ENCODE measurements around the gene ZMYND19.
"Not testable (repeated sequence)": the region's sequence is repeated elsewhere in the genome, so short reads cannot be mapped to it uniquely, and the experiment has no call there.

ZMYND19 gene

GRCh38 chr9:137602661-137603060 lies 12.3 kb upstream of the ZMYND19 start:
- H3K4me2 ChIP-seq (ENCODE audit: insufficient read depth, low read length, poor library complexity, severe bottlenecking) = no peak overlapping the region
- H2BK5ac ChIP-seq (ENCODE audit: low read length) = no peak overlapping the region
- no peak overlapping the region for H3K23ac ChIP-seq (ENCODE audit: low read depth, low read length, poor library complexity)
- H3K27me3 ChIP-seq (ENCODE audit: control insufficient read depth in 3 of 3, insufficient read depth in 3 of 3, low read depth in 1 of 3, low read length in 3 of 3) = peaks cover 0 to 10% (median 5%) of the 10 kb centered on the region in 3 experiments
- H3K27ac ChIP-seq (replicated peaks; ENCODE audit: low read length) = no peak overlapping the region
- H3K9ac ChIP-seq (ENCODE audit: low read depth, low read length, poor library complexity) = no peak overlapping the region
- H3K18ac ChIP-seq (ENCODE audit: low read length) = no peak overlapping the region
- no peak overlapping the region for H3K14ac ChIP-seq (ENCODE audit: low read length)
- H4K8ac ChIP-seq (ENCODE audit: low read depth, low read length) = no peak overlapping the region
- no peaks in the 10 kb centered on the region for H3K36me3 ChIP-seq (replicated peaks in 1 of 2; ENCODE audit: control insufficient read depth in 2 of 2, insufficient read depth in 2 of 2, low read length in 2 of 2)
- H2AK5ac ChIP-seq (ENCODE audit: low read depth, low read length) = no peak overlapping the region
- peaks cover 6% of the 10 kb centered on the region for H3K79me1 ChIP-seq (ENCODE audit: low read depth, low read length)
- no peak overlapping the region for H3K4ac ChIP-seq (ENCODE audit: low read length)
- H3K9me3 ChIP-seq (replicated peaks in 1 of 2; ENCODE audit: control insufficient read depth in 2 of 2, insufficient read depth in 1 of 2, low read depth in 1 of 2, low read length in 2 of 2) = no peaks in the 10 kb centered on the region
- H2BK15ac ChIP-seq (ENCODE audit: low read length) = no peak overlapping the region
- WGBS, 2 donors (ENCODE audit: extremely low coverage in 2 of 2, insufficient read length in 2 of 2, insufficient replicate concordance in 1 of 2) = no CpG with 5 or more reads among the region's 3 CpGs
- H3K4me3 ChIP-seq (ENCODE audit: low read length in 2 of 2) = no peak overlapping the region
- no peak for DNase-seq (ENCODE audit: low spot score)
- H4K91ac ChIP-seq (ENCODE audit: low read depth, low read length, poor library complexity) = no peak overlapping the region
- H2AFZ ChIP-seq (ENCODE audit: low read length) = no peak overlapping the region
- H2BK12ac ChIP-seq (ENCODE audit: low read length) = no peak overlapping the region
- H3K4me1 ChIP-seq (ENCODE audit: control insufficient read depth in 2 of 2, insufficient read depth in 1 of 2, low read depth in 1 of 2, low read length in 2 of 2) = peaks cover 13 to 16% of the 10 kb centered on the region in 2 donors
- no peak overlapping the region for H2BK120ac ChIP-seq (ENCODE audit: low read depth, low read length)

- Histone ChIP-seq H3K79me1 (ENCODE audit: low read depth, low read length) (no peaks in the 10 kb centered on the region), H3K27me3 (ENCODE audit: control insufficient read depth in 3 of 3, insufficient read depth in 3 of 3, low read depth in 1 of 3, low read length in 3 of 3) (peaks cover 0 to 5% (median 4%) of the 10 kb centered on the region in 3 experiments), H3K4me2 (ENCODE audit: insufficient read depth, low read length, poor library complexity, severe bottlenecking) (no peak overlapping the region), H3K9me3 (replicated peaks in 1 of 2; ENCODE audit: control insufficient read depth in 2 of 2, insufficient read depth in 1 of 2, low read depth in 1 of 2, low read length in 2 of 2) (no peaks in the 10 kb centered on the region), H3K23ac (ENCODE audit: low read depth, low read length, poor library complexity) (no peak overlapping the region), H3K4me3 (ENCODE audit: low read length in 2 of 2) (no peak overlapping the region), H3K4me1 (ENCODE audit: control insufficient read depth in 2 of 2, insufficient read depth in 1 of 2, low read depth in 1 of 2, low read length in 2 of 2) (peaks cover 0 to 2% of the 10 kb centered on the region in 2 donors), H3K36me3 (replicated peaks in 1 of 2; ENCODE audit: control insufficient read depth in 2 of 2, insufficient read depth in 2 of 2, low read length in 2 of 2) (no peaks in the 10 kb centered on the region), H2AFZ (ENCODE audit: low read length) (no peak overlapping the region), H3K9ac (ENCODE audit: low read depth, low read length, poor library complexity) (no peak overlapping the region), H2BK12ac (ENCODE audit: low read length) (no peak overlapping the region), H3K18ac (ENCODE audit: low read length) (no peak overlapping the region), H4K91ac (ENCODE audit: low read depth, low read length, poor library complexity) (no peak overlapping the region), H3K4ac (ENCODE audit: low read length) (no peak overlapping the region), H3K27ac (replicated peaks; ENCODE audit: low read length) (no peak overlapping the region), H4K8ac (ENCODE audit: low read depth, low read length) (no peak overlapping the region), H2BK15ac (ENCODE audit: low read length) (no peak overlapping the region), H3K14ac (ENCODE audit: low read length) (no peak overlapping the region), H2AK5ac (ENCODE audit: low read depth, low read length) (no peak overlapping the region), H2BK120ac (ENCODE audit: low read depth, low read length) (no peak overlapping the region), H2BK5ac (ENCODE audit: low read length) (no peak overlapping the region)
- no CpG with 5 or more reads among the region's 8 CpGs for WGBS, 2 donors (ENCODE audit: extremely low coverage in 2 of 2, insufficient read length in 2 of 2, insufficient replicate concordance in 1 of 2)
- DNase-seq (ENCODE audit: low spot score) = no peak
These were observed 8.6 kb upstream of the ZMYND19 start for GRCh38 chr9:137598943-137599342.

- not testable (repeated sequence) for H3K27me3 ChIP-seq (ENCODE audit: control insufficient read depth in 3 of 3, insufficient read depth in 3 of 3, low read depth in 1 of 3, low read length in 3 of 3); H2BK120ac ChIP-seq (ENCODE audit: low read depth, low read length); H3K9me3 ChIP-seq (replicated peaks in 1 of 2; ENCODE audit: control insufficient read depth in 2 of 2, insufficient read depth in 1 of 2, low read depth in 1 of 2, low read length in 2 of 2); H3K18ac ChIP-seq (ENCODE audit: low read length); H3K9ac ChIP-seq (ENCODE audit: low read depth, low read length, poor library complexity); H2AK5ac ChIP-seq (ENCODE audit: low read depth, low read length); H3K4ac ChIP-seq (ENCODE audit: low read length); H3K36me3 ChIP-seq (replicated peaks in 1 of 2; ENCODE audit: control insufficient read depth in 2 of 2, insufficient read depth in 2 of 2, low read length in 2 of 2); H2BK5ac ChIP-seq (ENCODE audit: low read length); H3K4me3 ChIP-seq (ENCODE audit: low read length in 2 of 2); DNase-seq (ENCODE audit: low spot score); H3K4me1 ChIP-seq (ENCODE audit: control insufficient read depth in 2 of 2, insufficient read depth in 1 of 2, low read depth in 1 of 2, low read length in 2 of 2); H4K8ac ChIP-seq (ENCODE audit: low read depth, low read length); H3K23ac ChIP-seq (ENCODE audit: low read depth, low read length, poor library complexity); H3K27ac ChIP-seq (replicated peaks; ENCODE audit: low read length); H3K4me2 ChIP-seq (ENCODE audit: insufficient read depth, low read length, poor library complexity, severe bottlenecking); H3K14ac ChIP-seq (ENCODE audit: low read length); H2BK12ac ChIP-seq (ENCODE audit: low read length); H4K91ac ChIP-seq (ENCODE audit: low read depth, low read length, poor library complexity); H2BK15ac ChIP-seq (ENCODE audit: low read length); H2AFZ ChIP-seq (ENCODE audit: low read length); H3K79me1 ChIP-seq (ENCODE audit: low read depth, low read length)
- no CpG with 5 or more reads among the region's 7 CpGs for WGBS, 2 donors (ENCODE audit: extremely low coverage in 2 of 2, insufficient read length in 2 of 2, insufficient replicate concordance in 1 of 2)
These were observed 6.3 kb upstream of the ZMYND19 start for GRCh38 chr9:137596577-137596976.

- peaks cover 7 to 13% of the 10 kb centered on the region in 2 donors for H3K4me1 ChIP-seq (ENCODE audit: control insufficient read depth in 2 of 2, insufficient read depth in 1 of 2, low read depth in 1 of 2, low read length in 2 of 2)
These were observed 2.9 kb upstream of the ZMYND19 start for GRCh38 chr9:137593176-137593575.

More at GRCh38 chr9:137593176-137593575, 2.9 kb upstream of the ZMYND19 start:
- H3K36me3 ChIP-seq (replicated peaks in 1 of 2; ENCODE audit: control insufficient read depth in 2 of 2, insufficient read depth in 2 of 2, low read length in 2 of 2) = peaks cover 7 to 12% of the 10 kb centered on the region in 2 donors
- H3K23ac ChIP-seq (ENCODE audit: low read depth, low read length, poor library complexity) = no peak overlapping the region
- peaks cover 16% of the 10 kb centered on the region for H3K79me1 ChIP-seq (ENCODE audit: low read depth, low read length)
- no peak overlapping the region for H2BK15ac ChIP-seq (ENCODE audit: low read length)
- H4K8ac ChIP-seq (ENCODE audit: low read depth, low read length) = no peak overlapping the region
- no peak overlapping the region for H3K4ac ChIP-seq (ENCODE audit: low read length)
- WGBS, 2 donors (ENCODE audit: extremely low coverage in 2 of 2, insufficient read length in 2 of 2, insufficient replicate concordance in 1 of 2) = no CpG with 5 or more reads among the region's 12 CpGs
- DNase-seq (ENCODE audit: low spot score) = no peak
- no peak overlapping the region for H3K4me3 ChIP-seq (ENCODE audit: low read length in 2 of 2)
- H3K27ac ChIP-seq (replicated peaks; ENCODE audit: low read length) = no peak overlapping the region
- no peak overlapping the region for H2BK12ac ChIP-seq (ENCODE audit: low read length)
- no peaks in the 10 kb centered on the region for H3K9me3 ChIP-seq (replicated peaks in 1 of 2; ENCODE audit: control insufficient read depth in 2 of 2, insufficient read depth in 1 of 2, low read depth in 1 of 2, low read length in 2 of 2)
- H2AK5ac ChIP-seq (ENCODE audit: low read depth, low read length) = no peak overlapping the region
- H3K14ac ChIP-seq (ENCODE audit: low read length) = no peak overlapping the region
- no peak overlapping the region for H4K91ac ChIP-seq (ENCODE audit: low read depth, low read length, poor library complexity)
- no peaks in the 10 kb centered on the region for H3K27me3 ChIP-seq (ENCODE audit: control insufficient read depth in 3 of 3, insufficient read depth in 3 of 3, low read depth in 1 of 3, low read length in 3 of 3)
- H2BK5ac ChIP-seq (ENCODE audit: low read length) = no peak overlapping the region
- no peak overlapping the region for H3K4me2 ChIP-seq (ENCODE audit: insufficient read depth, low read length, poor library complexity, severe bottlenecking)
- H3K9ac ChIP-seq (ENCODE audit: low read depth, low read length, poor library complexity) = no peak overlapping the region
- H2BK120ac ChIP-seq (ENCODE audit: low read depth, low read length) = no peak overlapping the region
- H3K18ac ChIP-seq (ENCODE audit: low read length) = no peak overlapping the region
- no peak overlapping the region for H2AFZ ChIP-seq (ENCODE audit: low read length)
